Prostate gland (tissue), 2 donors: ENCODE results near the gene EPAS1.

Experiments
- CTCF ChIP-seq, 4 experiments: fragments of 200-600 bp in 2 of 4; fragments of 450-650 bp in 2 of 4; sonication (generic) in 2 of 4; IDR thresholded peaks; 1 replicate in 3 of 4; 2 replicates in 1 of 4; pipeline ENCODE4 v1.5.1; 2016 to 2019; ENCODE audit warnings: antibody characterized with exemption in 4 of 4, mild to moderate bottlenecking in 2 of 4, moderate library complexity in 2 of 4
- POLR2A ChIP-seq: fragments of 450-650 bp; IDR thresholded peaks from one replicate; pipeline ENCODE4 v1.6.1; 2016; ENCODE audit warnings: antibody characterized with exemption, mild to moderate bottlenecking

GRCh38 chr2:46390036-46390435 is 92.8 kb downstream of the EPAS1 start:
- no peak for TF ChIP-seq CTCF (IDR thresholded peaks at IDR 0.05)
- TF ChIP-seq POLR2A = no peak
